NCI-H146 (cell line): ENCODE data around the gene SEL1L.
A peak's percentile ranks its signal among the peaks of the same experiment; 100 is the strongest.
"Not testable (repeated sequence)": the region's sequence is repeated elsewhere in the genome, so short reads cannot be mapped to it uniquely, and the experiment has no call there.

Source experiments
- DNase-seq: peaks from one replicate; lab custom pipeline; 2025; lab: John Stamatoyannopoulos, UW

The SEL1L gene

DNA sequence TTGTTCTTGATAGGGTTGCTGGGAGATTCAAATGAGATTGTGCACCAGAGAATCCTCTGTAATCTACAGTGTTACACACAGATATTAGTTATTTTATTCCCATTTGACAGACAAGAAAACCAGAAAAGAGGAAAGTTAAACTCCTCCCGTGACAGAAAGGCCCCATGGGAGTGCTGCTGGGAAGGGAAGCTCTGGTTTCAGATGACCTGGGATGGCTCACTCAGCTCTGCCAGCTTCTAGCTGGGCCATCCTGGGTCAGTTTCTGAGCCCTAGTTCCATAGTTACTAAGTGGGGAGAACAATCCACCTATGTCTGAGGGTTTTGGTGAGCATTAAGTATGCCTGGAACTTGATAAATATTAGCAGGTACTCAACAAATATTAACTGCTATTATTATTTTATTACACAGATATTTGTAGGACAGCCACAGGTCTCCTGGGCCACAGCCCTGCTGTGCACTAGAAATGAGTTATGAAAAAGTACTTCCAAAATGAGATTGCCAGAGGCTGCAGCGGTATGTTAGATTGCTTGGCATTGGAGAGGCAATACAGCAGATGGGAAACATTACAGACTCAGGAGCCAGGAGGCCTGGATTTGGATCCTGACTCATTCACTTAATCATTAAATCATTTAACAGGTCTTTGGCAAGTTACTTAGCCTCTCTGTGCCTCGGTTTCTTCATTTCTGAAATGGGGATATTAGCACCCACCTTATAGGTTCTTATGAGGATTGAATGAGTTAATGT, 86.5 kb downstream of the SEL1L start:
- DNase-seq: no peak

GRCh38 chr14:81446279-81447007, 87.2 kb downstream of the SEL1L start:
- no peak for DNase-seq

- DNase-seq: no peak
Observed at GRCh38 chr14:81441626-81442134, 92.0 kb downstream of the SEL1L start.

- no peak for DNase-seq
Observed at GRCh38 chr14:81440041-81440440, 93.6 kb downstream of the SEL1L start.

DNA sequence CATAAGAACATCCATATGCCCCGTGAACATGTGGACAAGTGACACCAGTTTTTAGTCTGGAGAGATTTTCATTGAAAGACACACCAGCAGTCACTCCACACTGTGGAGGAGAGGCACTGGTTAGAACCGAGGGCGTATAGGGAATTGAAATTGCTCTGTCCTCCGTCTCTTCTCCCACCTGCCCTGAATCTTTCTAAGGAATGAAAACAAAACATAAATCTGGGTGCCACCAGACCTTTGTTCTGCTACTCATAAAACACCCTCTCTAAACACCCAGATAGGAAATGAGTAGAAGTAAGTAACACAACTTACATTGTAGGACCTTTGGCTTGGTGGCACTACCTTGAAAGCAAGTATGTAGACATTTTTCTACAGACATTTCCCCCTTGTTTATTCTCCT, 96.4 kb downstream of the SEL1L start:
- DNase-seq: no peak

- peak; percentile 76 for DNase-seq
Observed at GRCh38 chr14:81436296-81437138, 97.1 kb downstream of the SEL1L start.

DNA sequence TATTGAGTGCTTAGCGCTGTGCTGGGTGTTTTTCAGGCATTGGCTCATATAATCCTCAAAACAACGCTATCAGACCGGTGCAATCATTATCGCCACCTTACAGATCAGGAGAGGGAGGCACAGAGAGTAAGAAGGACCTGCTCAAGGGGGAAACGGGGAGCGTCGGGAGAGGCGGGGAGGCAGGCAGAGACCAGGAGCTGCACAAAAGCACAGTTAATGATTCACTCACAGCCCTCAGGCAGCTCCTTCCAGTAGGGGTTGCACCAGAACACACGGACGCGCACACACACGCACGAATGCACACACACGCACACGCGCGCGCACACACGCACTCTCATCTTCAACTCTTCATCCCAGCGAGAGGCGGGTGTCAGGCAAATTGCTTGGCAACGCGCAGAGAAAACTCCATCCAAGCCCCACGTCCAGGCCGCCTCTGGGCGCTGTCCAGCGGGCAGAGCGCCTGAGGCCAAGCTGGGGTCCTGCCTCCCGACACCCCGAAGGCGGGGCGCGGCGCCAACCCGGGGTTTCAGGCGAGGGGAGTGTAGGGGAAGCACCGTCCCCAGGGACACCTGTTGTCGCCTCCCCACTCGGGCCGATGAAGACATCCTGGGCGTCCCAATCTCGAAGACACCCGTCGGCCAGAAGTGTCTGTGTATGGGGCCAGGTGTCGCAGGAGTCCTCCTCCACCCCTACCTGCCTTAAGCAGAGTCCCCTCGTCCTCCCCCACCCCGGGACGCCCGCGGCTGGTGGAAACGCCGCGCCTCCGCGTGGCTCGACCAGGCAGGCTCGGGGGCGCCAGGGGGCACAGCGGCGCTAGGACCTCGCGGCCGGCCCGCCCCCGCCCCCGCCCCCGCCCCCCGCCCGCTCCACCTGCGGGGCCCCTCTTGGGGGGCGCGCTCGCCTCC, 98.0 kb downstream of the SEL1L start:
- DNase-seq: peak; percentile 62

GRCh38 chr14:81435048-81435390, 98.6 kb downstream of the SEL1L start:
- no peak for DNase-seq

DNA sequence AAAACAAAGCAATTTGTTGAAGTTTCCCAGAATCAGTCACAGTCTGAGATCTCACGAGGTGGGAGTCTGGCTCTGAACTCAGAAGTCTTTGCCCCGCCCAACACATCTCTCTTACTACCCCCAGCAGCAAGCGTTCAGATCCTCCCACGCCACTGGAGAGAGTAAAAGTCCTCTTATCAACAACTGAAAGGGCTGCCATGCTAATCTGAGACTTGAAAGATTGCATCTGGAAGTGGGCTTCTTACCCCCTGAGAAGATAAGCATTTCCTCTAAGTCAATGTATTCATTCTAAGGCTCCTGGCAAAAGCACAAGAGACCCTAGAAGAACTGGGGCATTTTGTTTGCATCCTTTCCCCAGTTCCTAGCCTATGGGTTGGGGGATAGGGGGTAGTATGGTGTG, 99.4 kb downstream of the SEL1L start:
- no peak for DNase-seq

GRCh38 chr14:81433378-81433777, 100.3 kb downstream of the SEL1L start:
- no peak for DNase-seq

- no peak for DNase-seq
Observed at GRCh38 chr14:81432219-81432661, 101.4 kb downstream of the SEL1L start.

GRCh38 chr14:81430235-81430634, 103.4 kb downstream of the SEL1L start:
- no peak for DNase-seq

GRCh38 chr14:81429749-81430148, 103.9 kb downstream of the SEL1L start:
- DNase-seq: not testable (repeated sequence)

DNA sequence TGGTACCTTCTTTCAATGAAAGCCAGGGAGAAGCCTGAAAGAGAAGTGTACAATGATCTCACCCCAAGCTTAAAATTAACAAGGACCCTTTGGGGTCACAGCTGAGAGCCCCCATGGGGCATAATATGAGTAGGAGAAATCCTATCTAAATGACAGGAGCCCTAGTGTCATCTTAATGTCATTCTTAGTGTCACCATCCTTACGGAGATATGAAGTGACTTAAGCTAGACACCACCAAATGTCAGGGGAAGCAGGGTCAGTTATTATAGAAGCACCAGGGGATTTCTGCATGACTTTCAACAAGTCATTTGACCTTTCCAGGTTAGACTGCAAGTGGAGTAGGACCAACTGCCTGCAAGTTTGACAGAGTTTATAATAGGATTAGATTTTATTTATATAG, 104.6 kb downstream of the SEL1L start:
- no peak for DNase-seq

GRCh38 chr14:81427348-81428058, 106.2 kb downstream of the SEL1L start:
- peak; percentile 49 for DNase-seq

GRCh38 chr14:81423504-81423903, 110.1 kb downstream of the SEL1L start:
- no peak for DNase-seq
